ENCODE measurements around the gene MAS1.

The MAS1 gene

GRCh38 chr6:159884720-159885119 lies 6.1 kb upstream of the MAS1 start:
- DNase-seq: no peak

- no peak for DNase-seq
Observed at GRCh38 chr6:159886270-159886669, 4.5 kb upstream of the MAS1 start.

GRCh38 chr6:159887146-159887545 lies 3.6 kb upstream of the MAS1 start:
- DNase-seq: no peak

GRCh38 chr6:159887761-159888160 lies 3.0 kb upstream of the MAS1 start:
- no peak for DNase-seq

- DNase-seq: no peak
Observed at GRCh38 chr6:159890201-159890600, 587 bp upstream of the MAS1 start.

GRCh38 chr6:159892053-159892452 lies 1.3 kb downstream of the MAS1 start:
- DNase-seq: no peak

GRCh38 chr6:159893064-159893463 lies 2.3 kb downstream of the MAS1 start:
- no peak for DNase-seq

- DNase-seq: no peak
Observed at GRCh38 chr6:159894991-159895390, 4.2 kb downstream of the MAS1 start.

- DNase-seq: no peak
Observed at GRCh38 chr6:159897603-159898002, 6.8 kb downstream of the MAS1 start.

- DNase-seq: no peak
Observed at GRCh38 chr6:159898519-159898918, 7.7 kb downstream of the MAS1 start.

GRCh38 chr6:159899994-159900745 lies 9.4 kb downstream of the MAS1 start:
- no peak for DNase-seq

- no peak for DNase-seq
Observed at GRCh38 chr6:159902620-159903019, 11.8 kb downstream of the MAS1 start.

- DNase-seq: no peak
Observed at GRCh38 chr6:159904497-159904911, 13.7 kb downstream of the MAS1 start.

- DNase-seq: no peak
Observed at GRCh38 chr6:159906400-159906799, 15.6 kb downstream of the MAS1 start.

- DNase-seq: no peak
Observed at GRCh38 chr6:159908535-159908934, 17.7 kb downstream of the MAS1 start.

- no peak for DNase-seq
Observed at GRCh38 chr6:159908979-159909378, 18.2 kb downstream of the MAS1 start.

- DNase-seq: no peak
Observed at GRCh38 chr6:159910342-159910741, 19.6 kb downstream of the MAS1 start.

GRCh38 chr6:159913375-159913774 lies 22.6 kb downstream of the MAS1 start:
- no peak for DNase-seq

- no peak for DNase-seq
Observed at GRCh38 chr6:159913862-159914564, 23.2 kb downstream of the MAS1 start.

GRCh38 chr6:159914565-159914923 lies 23.8 kb downstream of the MAS1 start:
- DNase-seq: no peak

GRCh38 chr6:159915397-159915796 lies 24.6 kb downstream of the MAS1 start:
- DNase-seq: no peak

GRCh38 chr6:159916237-159916636 lies 25.4 kb downstream of the MAS1 start:
- no peak for DNase-seq

GRCh38 chr6:159916752-159917151 lies 26.0 kb downstream of the MAS1 start:
- no peak for DNase-seq

GRCh38 chr6:159919011-159919511 lies 28.3 kb downstream of the MAS1 start:
- no peak for DNase-seq
